Measurements from ENCODE around the gene PQBP1. TPM values are rescaled to one million over a fixed set of nuclear protein-coding genes. Genes with fewer than 3 reads are reported as not detected.

The PQBP1 gene
- total RNA-seq, 1 donor from 2014 or later = 112 TPM

- H3K4me1 Mint-ChIP-seq (ENCODE audit: low read depth) = peaks cover 15% of the 10 kb centered on the region
- intact Hi-C loops (cut with micrococcal nuclease) = loop anchor here (1.0 to 10.0 kb wide), 8 partner anchors 21 to 373 kb away; partner anchors contain the start of genes FOXP3, PPP1R3F, PRAF2 and TFE3
- H3K9me3 Mint-ChIP-seq = no peaks in the 10 kb centered on the region
- peak overlapping the region; percentile 70 for H3K4me3 Mint-ChIP-seq
- H3K27ac Mint-ChIP-seq = peak overlapping the region; percentile 52
- peak; percentile 72 for DNase-seq (ENCODE audit: low spot score)
- H3K36me3 Mint-ChIP-seq (ENCODE audit: low read depth) = peaks cover 5% of the 10 kb centered on the region
- no peaks in the 10 kb centered on the region for H3K27me3 Mint-ChIP-seq (ENCODE audit: insufficient read depth)
Measured at GRCh38 chrX:48891402-48892288, 6.1 kb upstream of the PQBP1 start.

- H3K27me3 Mint-ChIP-seq (ENCODE audit: insufficient read depth) = no peaks in the 10 kb centered on the region
- DNase-seq (ENCODE audit: low spot score) = no peak
- H3K27ac Mint-ChIP-seq = no peak overlapping the region
- H3K4me3 Mint-ChIP-seq = no peak overlapping the region
- intact Hi-C loops (cut with micrococcal nuclease) = loop anchor here (10.0 kb wide), 1 partner anchor 372 kb away; the partner anchor contains the start of genes FOXP3 and PPP1R3F
- no peaks in the 10 kb centered on the region for H3K9me3 Mint-ChIP-seq
- peaks cover 8% of the 10 kb centered on the region for H3K36me3 Mint-ChIP-seq (ENCODE audit: low read depth)
- peaks cover 19% of the 10 kb centered on the region for H3K4me1 Mint-ChIP-seq (ENCODE audit: low read depth)
Measured at GRCh38 chrX:48892896-48893295, 4.8 kb upstream of the PQBP1 start.

- Mint-ChIP-seq H3K4me3 (no peak overlapping the region), H3K27me3 (ENCODE audit: insufficient read depth) (no peaks in the 10 kb centered on the region), H3K4me1 (ENCODE audit: low read depth) (peaks cover 19% of the 10 kb centered on the region), H3K27ac (no peak overlapping the region), H3K9me3 (no peaks in the 10 kb centered on the region), H3K36me3 (ENCODE audit: low read depth) (peaks cover 8% of the 10 kb centered on the region)
- no peak for DNase-seq (ENCODE audit: low spot score)
- intact Hi-C loops (cut with micrococcal nuclease) = loop anchor here (10.0 kb wide), 1 partner anchor 371 kb away; the partner anchor contains the start of genes FOXP3 and PPP1R3F
Measured at GRCh38 chrX:48893556-48894348, 4.0 kb upstream of the PQBP1 start.

- Mint-ChIP-seq H3K4me1 (ENCODE audit: low read depth) (peaks cover 19% of the 10 kb centered on the region), H3K36me3 (ENCODE audit: low read depth) (peaks cover 8% of the 10 kb centered on the region), H3K9me3 (no peaks in the 10 kb centered on the region), H3K27me3 (ENCODE audit: insufficient read depth) (no peaks in the 10 kb centered on the region), H3K4me3 (peak overlapping the region; percentile 58), H3K27ac (no peak overlapping the region)
- intact Hi-C loops (cut with micrococcal nuclease) = loop anchor here (5.0 to 10.0 kb wide), 2 partner anchors 207 to 370 kb away; partner anchors contain the start of genes FOXP3 and PPP1R3F
- DNase-seq (ENCODE audit: low spot score) = no peak
Measured at GRCh38 chrX:48894891-48895290, 2.8 kb upstream of the PQBP1 start.

- Mint-ChIP-seq H3K4me3 (peak overlapping the region; percentile 97), H3K36me3 (ENCODE audit: low read depth) (peaks cover 11% of the 10 kb centered on the region), H3K9me3 (no peaks in the 10 kb centered on the region), H3K4me1 (ENCODE audit: low read depth) (peaks cover 8% of the 10 kb centered on the region), H3K27ac (peak overlapping the region; percentile 100), H3K27me3 (ENCODE audit: insufficient read depth) (no peaks in the 10 kb centered on the region)
- intact Hi-C loops (cut with micrococcal nuclease) = loop anchor here (1.0 to 10.0 kb wide), 10 partner anchors 15 to 368 kb away; partner anchors contain the start of genes FOXP3, GRIPAP1, HDAC6 and PIM2
- no peak for DNase-seq (ENCODE audit: low spot score)
Measured at GRCh38 chrX:48896611-48897011, 1.1 kb upstream of the PQBP1 start.

- Mint-ChIP-seq H3K4me1 (ENCODE audit: low read depth) (peaks cover 8% of the 10 kb centered on the region), H3K27me3 (ENCODE audit: insufficient read depth) (no peaks in the 10 kb centered on the region), H3K27ac (peak overlapping the region; percentile 100), H3K36me3 (ENCODE audit: low read depth) (peaks cover 14% of the 10 kb centered on the region), H3K4me3 (peak overlapping the region; percentile 97), H3K9me3 (no peaks in the 10 kb centered on the region)
- DNase-seq (ENCODE audit: low spot score) = peak; percentile 47
- intact Hi-C loops (cut with micrococcal nuclease) = loop anchor here (1.0 to 10.0 kb wide), 10 partner anchors 14 to 368 kb away; partner anchors contain the start of genes FOXP3, GRIPAP1, HDAC6 and PIM2
Measured at GRCh38 chrX:48897157-48897624, 539 bp upstream of the PQBP1 start.

- Mint-ChIP-seq H3K9me3 (no peaks in the 10 kb centered on the region), H3K27ac (no peak overlapping the region), H3K4me3 (peak overlapping the region; percentile 42), H3K27me3 (ENCODE audit: insufficient read depth) (no peaks in the 10 kb centered on the region), H3K4me1 (ENCODE audit: low read depth) (peaks cover 8% of the 10 kb centered on the region), H3K36me3 (ENCODE audit: low read depth) (peaks cover 15% of the 10 kb centered on the region)
- DNase-seq (ENCODE audit: low spot score) = no peak
- intact Hi-C loops (cut with micrococcal nuclease) = loop anchor here (2.0 to 10.0 kb wide), 3 partner anchors 203 to 366 kb away; partner anchors contain the start of genes FOXP3 and PPP1R3F
Measured at GRCh38 chrX:48899078-48899410, 1.3 kb downstream of the PQBP1 start.

GRCh38 chrX:48901069-48901468, 3.3 kb downstream of the PQBP1 start:
- H3K4me1 Mint-ChIP-seq (ENCODE audit: low read depth) = peaks cover 8% of the 10 kb centered on the region
- H3K36me3 Mint-ChIP-seq (ENCODE audit: low read depth) = peaks cover 10% of the 10 kb centered on the region
- H3K27me3 Mint-ChIP-seq (ENCODE audit: insufficient read depth) = no peaks in the 10 kb centered on the region
- H3K4me3 Mint-ChIP-seq = no peak overlapping the region
- no peak overlapping the region for H3K27ac Mint-ChIP-seq
- no peaks in the 10 kb centered on the region for H3K9me3 Mint-ChIP-seq
- intact Hi-C loops (cut with micrococcal nuclease) = no loop called here
- no peak for DNase-seq (ENCODE audit: low spot score)

GRCh38 chrX:48902135-48902534, 4.4 kb downstream of the PQBP1 start:
- intact Hi-C loops (cut with micrococcal nuclease) = no loop called here
- H3K27ac Mint-ChIP-seq = no peak overlapping the region
- peaks cover 8% of the 10 kb centered on the region for H3K36me3 Mint-ChIP-seq (ENCODE audit: low read depth)
- no peak overlapping the region for H3K4me3 Mint-ChIP-seq
- no peaks in the 10 kb centered on the region for H3K9me3 Mint-ChIP-seq
- no peaks in the 10 kb centered on the region for H3K4me1 Mint-ChIP-seq (ENCODE audit: low read depth)
- no peak for DNase-seq (ENCODE audit: low spot score)
- no peaks in the 10 kb centered on the region for H3K27me3 Mint-ChIP-seq (ENCODE audit: insufficient read depth)

GRCh38 chrX:48902776-48903175, 5.0 kb downstream of the PQBP1 start:
- Mint-ChIP-seq H3K27ac (no peak overlapping the region), H3K27me3 (ENCODE audit: insufficient read depth) (no peaks in the 10 kb centered on the region), H3K9me3 (no peaks in the 10 kb centered on the region), H3K36me3 (ENCODE audit: low read depth) (peaks cover 8% of the 10 kb centered on the region), H3K4me1 (ENCODE audit: low read depth) (no peaks in the 10 kb centered on the region), H3K4me3 (no peak overlapping the region)
- DNase-seq (ENCODE audit: low spot score) = no peak
- intact Hi-C loops (cut with micrococcal nuclease) = no loop called here

GRCh38 chrX:48903290-48903689, 5.6 kb downstream of the PQBP1 start:
- H3K9me3 Mint-ChIP-seq = no peaks in the 10 kb centered on the region
- peaks cover 8% of the 10 kb centered on the region for H3K36me3 Mint-ChIP-seq (ENCODE audit: low read depth)
- intact Hi-C loops (cut with micrococcal nuclease) = no loop called here
- H3K27me3 Mint-ChIP-seq (ENCODE audit: insufficient read depth) = no peaks in the 10 kb centered on the region
- H3K27ac Mint-ChIP-seq = no peak overlapping the region
- H3K4me3 Mint-ChIP-seq = no peak overlapping the region
- no peaks in the 10 kb centered on the region for H3K4me1 Mint-ChIP-seq (ENCODE audit: low read depth)
- no peak for DNase-seq (ENCODE audit: low spot score)

GRCh38 chrX:48904180-48904579, 6.5 kb downstream of the PQBP1 start:
- Mint-ChIP-seq H3K4me3 (no peak overlapping the region), H3K4me1 (ENCODE audit: low read depth) (no peaks in the 10 kb centered on the region), H3K9me3 (no peaks in the 10 kb centered on the region), H3K27me3 (ENCODE audit: insufficient read depth) (no peaks in the 10 kb centered on the region), H3K36me3 (ENCODE audit: low read depth) (peaks cover 8% of the 10 kb centered on the region), H3K27ac (no peak overlapping the region)
- no peak for DNase-seq (ENCODE audit: low spot score)
- intact Hi-C loops (cut with micrococcal nuclease) = no loop called here

Measured in activated T-helper 1 cell treated with anti-CD3 and anti-CD28 coated beads, Interleukin-12 subunit alpha, Interleukin-12 subunit beta, Interleukin-2, Interleukin-4 antibody, amounts not matched to agents 30 ng/mL and 10 ng/mL and 1 ng/mL, durations not matched to agents 14 hours and 24 hours and 36 hours (primary cell).